Endothelial cell of umbilical vein (primary cell): Measurements from ENCODE around the gene IFNG. TPM values are rescaled to one million over a fixed set of nuclear protein-coding genes. Genes with fewer than 3 reads are reported as not detected.

ENCODE experiments used
- BruUV-seq: library from RNA; stranded (reverse); fragments of 400-500 nt; replicated peaks from 2 replicates; lab custom pipeline; 2021; lab: Mats Ljungman, UMichigan
- CTCF ChIA-PET: fragments of 300-600, 350-600 bp; sonication (Branson Sonifier 250); formaldehyde crosslinking; loops from one replicate; lab custom pipeline; 2021; ENCODE audit warnings: antibody characterized with exemption, inconsistent platforms; lab: Charles Lee
- POLR2A ChIA-PET: fragments of 300-600, 350-600 bp; sonication (Branson Sonifier 250); formaldehyde crosslinking; loops from one replicate; lab custom pipeline; 2021; ENCODE audit warnings: antibody characterized with exemption, inconsistent platforms; lab: Charles Lee
- DNase-seq: peaks from one replicate; pipeline ENCODE4 v3.0.0-alpha.2; 2011; ENCODE audit warnings: low read depth, low spot score
- FAIRE-seq: peaks from 2 replicates; lab custom pipeline; 2011; peaks lifted over from hg19 to GRCh38; lab: Jason Lieb, UNC
- H2AFZ ChIP-seq: 2 replicates; pipeline ENCODE4 v1.6.0; 2012; ENCODE audit warnings: low read depth, low read length, control low read depth, inconsistent platforms
- H3K27ac ChIP-seq: 2 replicates; pipeline ENCODE4 v1.5.1; 2011; ENCODE audit warnings: low read depth, mild to moderate bottlenecking, control low read depth, low read length, moderate library complexity; ENCODE audit not compliant: insufficient read depth
- H3K27me3 ChIP-seq, 2 experiments: 2 replicates each; pipeline versions ENCODE4 v1.6.0 to v1.6.1; 2011; ENCODE audit warnings: low read length in 2 of 2, mixed read lengths in 1 of 2; ENCODE audit not compliant: control insufficient read depth in 2 of 2, insufficient read depth in 2 of 2
- H3K36me3 ChIP-seq, 2 experiments: 2 replicates in 1 of 2; 3 replicates in 1 of 2; pipeline ENCODE4 v1.5.1; 2011; ENCODE audit warnings: low read length in 2 of 2, mild to moderate bottlenecking in 1 of 2, moderate library complexity in 1 of 2; ENCODE audit not compliant: control insufficient read depth in 2 of 2, insufficient read depth in 2 of 2; ENCODE audit errors: extremely low read depth in 1 of 2
- H3K4me1 ChIP-seq: 3 replicates; pipeline ENCODE4 v1.5.1; 2011; ENCODE audit warnings: mild to moderate bottlenecking, low read length; ENCODE audit not compliant: control insufficient read depth, insufficient read depth; ENCODE audit errors: extremely low read depth
- H3K4me2 ChIP-seq: 2 replicates; pipeline ENCODE4 v1.6.1; 2011; ENCODE audit warnings: low read length, control low read depth, mixed read lengths; ENCODE audit not compliant: insufficient read depth
- H3K4me3 ChIP-seq, 3 experiments: fragments of 200-600 bp in 1 of 3; sonication (generic), shearing (Covaris generic) in 1 of 3; replicated peaks in 1 of 3; 2 replicates each; pipeline ENCODE4 v1.5.1; 2011 to 2016; ENCODE audit warnings: control low read depth in 3 of 3, low read length in 3 of 3, mild to moderate bottlenecking in 2 of 3, inconsistent platforms in 1 of 3, low read depth in 1 of 3, moderate library complexity in 1 of 3; ENCODE audit not compliant: insufficient read depth in 1 of 3
- H3K79me2 ChIP-seq: 2 replicates; pipeline ENCODE4 v1.6.0; 2012; ENCODE audit warnings: low read length, inconsistent platforms; ENCODE audit not compliant: control insufficient read depth, insufficient read depth
- H3K9ac ChIP-seq: replicated peaks from 2 replicates; pipeline ENCODE3; 2011; ENCODE audit warnings: low read length, control low read depth; ENCODE audit not compliant: insufficient read depth; ENCODE audit errors: extremely low read depth
- H3K9me1 ChIP-seq: replicated peaks from 3 replicates; pipeline ENCODE4 v1.6.0; 2011; ENCODE audit warnings: mild to moderate bottlenecking, low read length; ENCODE audit not compliant: control insufficient read depth, insufficient read depth; ENCODE audit errors: extremely low read depth
- H3K9me3 ChIP-seq: replicated peaks from 2 replicates; pipeline ENCODE4 v1.5.1; 2012; ENCODE audit warnings: low read length, inconsistent platforms; ENCODE audit not compliant: control insufficient read depth, insufficient read depth
- H4K20me1 ChIP-seq: replicated peaks from 2 replicates; pipeline ENCODE3; 2011; ENCODE audit warnings: mild to moderate bottlenecking, low read length; ENCODE audit not compliant: control insufficient read depth, insufficient read depth; ENCODE audit errors: extremely low read depth
- CTCF ChIP-seq, 2 donors: IDR thresholded peaks; 1 replicate in 1 of 2; 2 replicates in 1 of 2; pipeline ENCODE4 v1.5.1; 2011; ENCODE audit warnings: low read length in 2 of 2, mild to moderate bottlenecking in 2 of 2, moderate library complexity in 2 of 2, control low read depth in 1 of 2, inconsistent platforms in 1 of 2, low read depth in 1 of 2; ENCODE audit not compliant: insufficient read depth in 1 of 2; ENCODE audit errors: extremely low read depth in 1 of 2
- EZH2 ChIP-seq: IDR thresholded peaks from 2 replicates; pipeline ENCODE4 v1.6.1; 2012; ENCODE audit warnings: borderline replicate concordance, low read depth, mild to moderate bottlenecking, moderate library complexity, low read length, inconsistent platforms; ENCODE audit not compliant: severe bottlenecking
- FOS ChIP-seq: IDR thresholded peaks from 2 replicates; pipeline ENCODE4 v1.6.1; 2011; ENCODE audit warnings: mild to moderate bottlenecking, low read length, moderate library complexity, borderline replicate concordance; ENCODE audit not compliant: insufficient read depth
- GATA2 ChIP-seq: IDR thresholded peaks from 2 replicates; pipeline ENCODE4 v1.7.0; 2011; ENCODE audit warnings: low read depth, mild to moderate bottlenecking, moderate library complexity, mixed read lengths, low read length; ENCODE audit not compliant: insufficient read length, insufficient read depth
- JUN ChIP-seq: IDR thresholded peaks from 2 replicates; pipeline ENCODE4 v1.6.1; 2011; ENCODE audit warnings: borderline replicate concordance, low read depth; ENCODE audit not compliant: insufficient read length, insufficient read depth
- MYC ChIP-seq: IDR thresholded peaks from one replicate; pipeline ENCODE4 v1.6.1; 2011; ENCODE audit warnings: mild to moderate bottlenecking, low read depth, low read length
- POLR2A ChIP-seq: IDR thresholded peaks from 2 replicates; pipeline ENCODE4 v1.6.1; 2012; ENCODE audit warnings: low read depth, mild to moderate bottlenecking, control low read depth, low read length
- POLR2AphosphoS5 ChIP-seq: IDR thresholded peaks from 2 replicates; pipeline ENCODE4 v1.6.1; 2012; ENCODE audit warnings: low read depth, mild to moderate bottlenecking, control low read depth, low read length, moderate library complexity; ENCODE audit not compliant: insufficient read depth
- dilution Hi-C: fragments of 300-500 bp; cut with MboI; formaldehyde crosslinking; loops from one replicate; pipeline ENCODE4 v1.15.0; 2019; ENCODE audit warnings: low sequenced_read_pairs; ENCODE audit not compliant: extremely low pct_ligation_motif_present
- intact Hi-C: fragments of 100-400 bp; cut with micrococcal nuclease; formaldehyde crosslinking; loops from one replicate; pipeline ENCODE4 v1.10.0; 2022
- polyA plus RNA-seq, 4 experiments: library from polyadenylated mRNA; depleted of rRNA in 3 of 4; stranded (reverse) in 3 of 4; unstranded in 1 of 4; fragments of >200 nt; gene quantifications; 2 replicates each; pipeline versions ENCODE4 v1.2.1 to v1.2.3, GENCODE V29; 2011 to 2012; ENCODE audit warnings: missing spikeins in 1 of 4
- total RNA-seq: library from RNA; stranded (reverse); gene quantifications from 2 replicates; pipeline ENCODE4 v1.2.3, GENCODE V29; 2021
- TF ChIP-seq, protein P1 (sequence below): IDR thresholded peaks from 2 replicates; pipeline ENCODE4 v1.6.1; 2011; ENCODE audit not compliant: insufficient read depth, insufficient read length

IFNG gene
- total and polyA plus RNA-seq, 2 donors (not counting 3 experiments of a cell fraction or from before 2014, with no cell fraction given): not detected

DNA sequence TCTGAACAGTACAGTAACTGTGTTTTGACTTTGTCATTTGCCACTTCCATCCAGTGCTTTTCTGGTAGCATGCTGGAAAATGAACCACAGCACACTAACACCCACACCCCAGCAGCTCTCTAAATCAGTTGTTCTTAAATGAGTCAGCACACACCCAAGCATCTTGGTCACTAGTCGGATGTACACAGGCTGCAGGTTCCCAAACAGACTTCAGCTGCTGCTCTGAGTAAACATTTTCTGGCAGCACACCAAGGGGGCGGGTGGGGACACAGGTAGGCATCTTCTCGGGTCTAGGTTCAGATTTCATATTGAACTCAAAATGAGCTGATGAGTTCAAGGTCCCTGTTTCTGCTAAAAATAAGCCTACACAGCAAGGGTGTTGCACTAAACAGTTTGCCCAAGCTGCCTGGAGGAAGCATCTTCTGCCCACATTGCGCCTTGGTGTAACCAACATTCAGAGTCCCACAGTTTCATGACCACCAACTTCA is 39.8 kb downstream of the IFNG start:
- Histone ChIP-seq H4K20me1 (no peaks in the 10 kb centered on the region), H3K4me1 (no peaks in the 10 kb centered on the region), H3K79me2 (no peaks in the 10 kb centered on the region), H3K27me3 (no peaks in the 10 kb centered on the region), H3K9me3 (no peaks in the 10 kb centered on the region), H3K36me3 (no peaks in the 10 kb centered on the region), H3K9ac (no peak overlapping the region), H3K4me2 (no peak overlapping the region), H3K9me1 (no peaks in the 10 kb centered on the region), H2AFZ (no peak overlapping the region), H3K27ac (no peak overlapping the region), H3K4me3 (no peak overlapping the region)
- DNase-seq (no peak), FAIRE-seq (no peak)
- ChIA-PET CTCF (interaction anchor here (1.3 kb wide), 1 partner anchor 11 kb away, joined by 3 read pairs; no protein-coding TSS in a partner anchor), POLR2A (no interaction called here)
- TF ChIP-seq, protein P1, sequence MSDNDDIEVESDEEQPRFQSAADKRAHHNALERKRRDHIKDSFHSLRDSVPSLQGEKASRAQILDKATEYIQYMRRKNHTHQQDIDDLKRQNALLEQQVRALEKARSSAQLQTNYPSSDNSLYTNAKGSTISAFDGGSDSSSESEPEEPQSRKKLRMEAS: no peak
- TF ChIP-seq POLR2A (no peak), JUN (no peak), MYC (no peak), EZH2 (no peak), POLR2AphosphoS5 (no peak), GATA2 (no peak), CTCF (IDR thresholded peaks at IDR 0.05; ENCODE audit: extremely low read depth in 1 of 2, insufficient read depth in 1 of 2, low read depth in 1 of 2, low read length in 2 of 2) (no peak), FOS (no peak)
- intact Hi-C loops (no loop called here), dilution Hi-C loops (no loop called here)
- no TSS peak for BruUV-seq
